OCI-LY3 (cell line): ENCODE measurements around the gene ANKRD13D.
A peak's percentile ranks its signal among the peaks of the same experiment; 100 is the strongest.
"Not testable (repeated sequence)": the region's sequence is repeated elsewhere in the genome, so short reads cannot be mapped to it uniquely, and the experiment has no call there.

Experiments used
- H2AFZ ChIP-seq: fragments of 200-600, 300-600 bp; shearing (Covaris generic); 2 replicates; pipeline ENCODE4 v1.6.0; 2014; ENCODE audit warnings: antibody characterized with exemption, low read depth, low read length
- H3K27ac ChIP-seq: fragments of 200-600, 300-600 bp; sonication (generic); 2 replicates; pipeline ENCODE4 v1.5.1; 2014; ENCODE audit warnings: mild to moderate bottlenecking, low read length, moderate library complexity, mixed read lengths
- H3K27me3 ChIP-seq: fragments of 200-600, 300-600 bp; sonication (generic); 2 replicates; pipeline ENCODE4 v1.6.1; 2014; ENCODE audit warnings: low read depth, low read length, mixed read lengths
- H3K36me3 ChIP-seq: fragments of 200-600, 300-600 bp; sonication (generic); replicated peaks from 2 replicates; pipeline ENCODE3; 2014; ENCODE audit warnings: low read depth, low read length, mixed read lengths
- H3K4me1 ChIP-seq: fragments of 300-600, 200-600 bp; sonication (generic); 2 replicates; pipeline ENCODE4 v1.6.1; 2014; ENCODE audit warnings: low read length, mixed read lengths
- H3K4me2 ChIP-seq: fragments of 200-600, 300-600 bp; sonication (generic); 2 replicates; pipeline ENCODE4 v1.6.1; 2014; ENCODE audit warnings: low read length, mixed read lengths
- H3K4me3 ChIP-seq: fragments of 300-600, 200-600 bp; sonication (generic); 2 replicates; pipeline ENCODE4 v1.5.1; 2014; ENCODE audit warnings: antibody characterized with exemption, mild to moderate bottlenecking, low read length, moderate library complexity
- H3K79me2 ChIP-seq: fragments of 300-600, 200-600 bp; shearing (Covaris generic); 2 replicates; pipeline ENCODE4 v1.6.1; 2014; ENCODE audit warnings: mild to moderate bottlenecking, low read length, mixed read lengths
- H3K9ac ChIP-seq: fragments of 300-600, 200-600 bp; shearing (Covaris generic); 2 replicates; pipeline ENCODE4 v1.6.0; 2014; ENCODE audit warnings: mild to moderate bottlenecking, low read length, moderate library complexity
- H3K9me3 ChIP-seq: fragments of 200-600, 300-600 bp; shearing (Covaris generic); 2 replicates; pipeline ENCODE4 v1.6.1; 2014; ENCODE audit warnings: low read length, mixed read lengths; ENCODE audit not compliant: insufficient read depth
- H4K20me1 ChIP-seq: fragments of 200-600, 300-600 bp; sonication (generic); 2 replicates; pipeline ENCODE4 v1.6.1; 2016; ENCODE audit warnings: low read length, mixed read lengths; ENCODE audit not compliant: insufficient read depth
- EZH2phosphoT487 ChIP-seq: fragments of 200-600 bp; shearing (Covaris generic); IDR thresholded peaks from 2 replicates; pipeline ENCODE4 v1.6.1; 2018; ENCODE audit warnings: antibody characterized with exemption, mixed run types, low read depth
- TF ChIP-seq, protein P1 (sequence below): fragments of 200-600, 300-600 bp; sonication (generic); IDR thresholded peaks from 2 replicates; pipeline ENCODE4 v1.5.1; 2014; ENCODE audit warnings: antibody characterized with exemption, low read length, low read depth

The ANKRD13D gene

GRCh38 chr11:67260406-67260805 lies 28.7 kb upstream of the ANKRD13D start:
- no peaks in the 10 kb centered on the region; the same call in 1 of the 2 replicates for H3K79me2 ChIP-seq

GRCh38 chr11:67260885-67261639 lies 28.0 kb upstream of the ANKRD13D start:
- not testable (repeated sequence) for H3K4me2 ChIP-seq, H3K27me3 ChIP-seq, H4K20me1 ChIP-seq, H3K27ac ChIP-seq, H2AFZ ChIP-seq, H3K9ac ChIP-seq, H3K79me2 ChIP-seq, H3K4me3 ChIP-seq, H3K9me3 ChIP-seq
- Histone ChIP-seq H3K36me3 (peaks cover 15% of the 10 kb centered on the region), H3K4me1 (peaks cover 18% of the 10 kb centered on the region)

More at GRCh38 chr11:67260406-67260805, 28.7 kb upstream of the ANKRD13D start:
- Histone ChIP-seq H2AFZ (no peak overlapping the region), H3K9me3 (no peaks in the 10 kb centered on the region), H3K4me1 (peaks cover 13% of the 10 kb centered on the region), H3K36me3 (peaks cover 21% of the 10 kb centered on the region), H3K4me3 (no peak overlapping the region), H3K9ac (no peak overlapping the region), H4K20me1 (peaks cover 11% of the 10 kb centered on the region; the same call in 1 of the 2 replicates), H3K27me3 (no peaks in the 10 kb centered on the region), H3K27ac (no peak overlapping the region), H3K4me2 (no peak overlapping the region)
- TF ChIP-seq, protein P1, sequence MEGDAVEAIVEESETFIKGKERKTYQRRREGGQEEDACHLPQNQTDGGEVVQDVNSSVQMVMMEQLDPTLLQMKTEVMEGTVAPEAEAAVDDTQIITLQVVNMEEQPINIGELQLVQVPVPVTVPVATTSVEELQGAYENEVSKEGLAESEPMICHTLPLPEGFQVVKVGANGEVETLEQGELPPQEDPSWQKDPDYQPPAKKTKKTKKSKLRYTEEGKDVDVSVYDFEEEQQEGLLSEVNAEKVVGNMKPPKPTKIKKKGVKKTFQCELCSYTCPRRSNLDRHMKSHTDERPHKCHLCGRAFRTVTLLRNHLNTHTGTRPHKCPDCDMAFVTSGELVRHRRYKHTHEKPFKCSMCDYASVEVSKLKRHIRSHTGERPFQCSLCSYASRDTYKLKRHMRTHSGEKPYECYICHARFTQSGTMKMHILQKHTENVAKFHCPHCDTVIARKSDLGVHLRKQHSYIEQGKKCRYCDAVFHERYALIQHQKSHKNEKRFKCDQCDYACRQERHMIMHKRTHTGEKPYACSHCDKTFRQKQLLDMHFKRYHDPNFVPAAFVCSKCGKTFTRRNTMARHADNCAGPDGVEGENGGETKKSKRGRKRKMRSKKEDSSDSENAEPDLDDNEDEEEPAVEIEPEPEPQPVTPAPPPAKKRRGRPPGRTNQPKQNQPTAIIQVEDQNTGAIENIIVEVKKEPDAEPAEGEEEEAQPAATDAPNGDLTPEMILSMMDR, result no peak
- TF ChIP-seq EZH2phosphoT487, result no peak

DNA sequence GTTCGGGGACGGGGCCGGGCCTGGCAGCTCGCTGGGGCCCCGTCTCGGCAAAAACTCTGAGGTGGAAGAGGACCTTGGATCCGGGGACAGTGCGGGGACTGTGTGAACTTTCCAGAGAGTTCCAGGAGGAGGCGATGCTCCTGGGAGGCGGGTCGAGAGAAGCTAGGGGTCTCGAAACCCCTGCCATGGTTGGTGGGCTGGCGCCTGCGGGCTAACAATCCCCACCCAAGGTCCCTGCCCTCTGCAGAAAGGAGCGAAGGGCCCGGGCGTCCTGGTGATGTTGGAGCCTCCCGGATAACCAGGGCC lies 27.5 kb upstream of the ANKRD13D start:
- H3K79me2 ChIP-seq, result peaks cover 3% of the 10 kb centered on the region; the same call in 1 of the 2 replicates
- H3K27ac ChIP-seq, result no peak overlapping the region
- no peaks in the 10 kb centered on the region for H3K9me3 ChIP-seq
- no peak overlapping the region for H3K9ac ChIP-seq
- H3K36me3 ChIP-seq, result peaks cover 10% of the 10 kb centered on the region
- H3K4me1 ChIP-seq, result peaks cover 18% of the 10 kb centered on the region
- H4K20me1 ChIP-seq, result peaks cover 6% of the 10 kb centered on the region; the same call in 1 of the 2 replicates
- no peak overlapping the region for H3K4me2 ChIP-seq
- no peak overlapping the region for H2AFZ ChIP-seq
- TF ChIP-seq, protein P1, result no peak
- no peak for TF ChIP-seq EZH2phosphoT487
- H3K27me3 ChIP-seq, result no peaks in the 10 kb centered on the region
- H3K4me3 ChIP-seq, result no peak overlapping the region

DNA sequence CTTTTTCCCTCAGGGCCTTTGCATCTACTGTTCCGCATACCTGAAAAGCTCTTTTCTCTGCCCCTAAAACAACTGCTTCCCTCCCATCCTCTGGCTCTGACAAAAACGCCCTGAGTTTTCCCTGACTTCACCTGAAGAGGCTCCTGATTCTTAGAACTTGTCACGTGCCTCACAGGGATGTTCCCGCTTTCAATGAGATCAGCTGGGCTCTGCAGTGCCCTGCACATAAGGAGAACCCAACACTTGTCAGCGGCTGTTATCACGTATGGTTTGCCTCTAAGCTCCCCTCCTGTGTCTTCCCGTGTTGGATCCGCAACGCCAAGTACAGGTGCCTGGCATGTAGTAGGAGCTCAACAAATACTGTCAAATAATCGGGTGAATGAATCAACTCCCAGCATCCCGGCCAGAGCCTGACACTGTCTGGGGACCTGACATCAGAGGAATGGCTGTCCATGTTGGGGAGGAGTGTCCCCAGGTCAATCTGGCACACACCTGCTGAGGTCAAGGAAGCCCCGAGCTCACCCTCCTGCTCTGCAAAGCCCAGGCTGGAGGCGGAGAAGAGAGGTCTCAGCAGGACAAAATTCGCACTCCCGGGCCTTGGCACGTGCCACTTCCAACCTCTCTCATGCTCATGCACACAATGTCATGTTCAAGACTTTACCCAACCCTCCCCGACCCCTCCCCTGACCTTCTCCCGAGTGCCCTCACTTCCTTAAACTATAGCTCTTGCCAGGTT lies 27.0 kb upstream of the ANKRD13D start:
- Histone ChIP-seq H3K4me2 (peak overlapping the region; percentile 69), H3K9me3 (no peaks in the 10 kb centered on the region), H2AFZ (peak overlapping the region; percentile 55), H3K36me3 (peaks cover 5% of the 10 kb centered on the region), H4K20me1 (peaks cover 1% of the 10 kb centered on the region; the same call in 1 of the 2 replicates), H3K4me1 (peaks cover 18% of the 10 kb centered on the region), H3K27me3 (no peaks in the 10 kb centered on the region), H3K79me2 (peaks cover 8% of the 10 kb centered on the region), H3K9ac (peak overlapping the region; percentile 27), H3K4me3 (peak overlapping the region; percentile 63), H3K27ac (no peak overlapping the region)
- no peak for TF ChIP-seq EZH2phosphoT487
- TF ChIP-seq, protein P1, result no peak
